NT2/D1 (cell line): ENCODE results near the gene PCNX4.

Experiments used
- SUZ12 ChIP-seq: IDR thresholded peaks from 2 replicates; pipeline ENCODE4 v1.6.1; 2011; ENCODE audit not compliant: insufficient read length, insufficient read depth; ENCODE audit errors: extremely low read depth
- YY1 ChIP-seq: IDR thresholded peaks from 2 replicates; pipeline ENCODE4 v1.6.1; 2011; ENCODE audit not compliant: insufficient read length, insufficient read depth

DNA sequence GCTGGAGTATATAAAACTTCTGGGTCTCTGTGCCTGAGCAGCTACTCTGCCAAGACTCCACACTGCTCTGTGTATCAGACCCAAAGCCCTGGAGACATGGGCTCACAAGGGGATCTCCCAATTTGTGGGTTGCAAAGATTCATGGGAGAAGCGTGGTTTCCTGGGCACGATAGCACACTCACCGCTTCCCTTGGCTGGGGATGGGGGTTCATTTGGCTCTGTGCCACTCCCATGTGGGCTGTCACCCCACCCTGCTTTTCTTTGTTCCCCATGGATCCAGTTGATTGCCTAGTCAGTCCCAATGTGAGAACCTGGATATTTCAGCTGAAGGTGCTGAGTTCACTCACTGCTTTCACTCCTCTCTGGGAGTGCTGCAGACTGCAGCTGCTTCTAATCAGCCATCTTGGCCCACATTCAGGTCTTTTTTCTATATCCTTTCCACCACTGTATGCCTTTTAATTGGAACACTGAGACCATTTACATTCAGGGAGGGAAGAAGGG lies 40.0 kb upstream of the PCNX4 start:
- TF ChIP-seq YY1 (no peak), SUZ12 (no peak)
